SW 1271 (cell line): ENCODE data around the gene CSF1.
A peak's percentile ranks its signal among the peaks of the same experiment; 100 is the strongest.
"Not testable (repeated sequence)": the region's sequence is repeated elsewhere in the genome, so short reads cannot be mapped to it uniquely, and the experiment has no call there.

ENCODE experiments used
- DNase-seq, 2 experiments: peaks; one replicate each; lab custom pipeline; 2025; lab: John Stamatoyannopoulos, UW

The CSF1 gene

GRCh38 chr1:109910123-109910962, at the start of gene CSF1:
Gene CSF1 (plus strand): TSS chr1:109910849. CDS start chr1:109911024, 175 bp downstream.
- DNase-seq: peak in 1 of 2 experiments; percentile 14

- DNase-seq: not testable (repeated sequence)
Observed at GRCh38 chr1:109861616-109862015, 49.0 kb upstream of the CSF1 start.

GRCh38 chr1:109863667-109864046, 47.0 kb upstream of the CSF1 start:
- DNase-seq: no peak

GRCh38 chr1:109864047-109864822, 46.4 kb upstream of the CSF1 start:
- no peak for DNase-seq

GRCh38 chr1:109864930-109865612, 45.6 kb upstream of the CSF1 start:
- DNase-seq: no peak

- DNase-seq: no peak
Observed at GRCh38 chr1:109866071-109866470, 44.6 kb upstream of the CSF1 start.

- DNase-seq: no peak
Observed at GRCh38 chr1:109873278-109874175, 37.1 kb upstream of the CSF1 start.

- no peak for DNase-seq
Observed at GRCh38 chr1:109874445-109874844, 36.2 kb upstream of the CSF1 start.

- no peak for DNase-seq
Observed at GRCh38 chr1:109875874-109876273, 34.8 kb upstream of the CSF1 start.

GRCh38 chr1:109876617-109877316, 33.9 kb upstream of the CSF1 start:
- DNase-seq: no peak

GRCh38 chr1:109877317-109877771, 33.3 kb upstream of the CSF1 start:
- no peak for DNase-seq

- no peak for DNase-seq
Observed at GRCh38 chr1:109877776-109878175, 32.9 kb upstream of the CSF1 start.

- no peak for DNase-seq
Observed at GRCh38 chr1:109878531-109879104, 32.0 kb upstream of the CSF1 start.

GRCh38 chr1:109879371-109879770, 31.3 kb upstream of the CSF1 start:
- DNase-seq: not testable (repeated sequence)

GRCh38 chr1:109879881-109880525, 30.6 kb upstream of the CSF1 start:
- no peak for DNase-seq

- no peak for DNase-seq
Observed at GRCh38 chr1:109880971-109881894, 29.4 kb upstream of the CSF1 start.

GRCh38 chr1:109881906-109882287, 28.8 kb upstream of the CSF1 start:
- DNase-seq: no peak

- DNase-seq: no peak
Observed at GRCh38 chr1:109882288-109883245, 28.1 kb upstream of the CSF1 start.
